HepG2 (cell line): ENCODE results near the gene MRAP. TPM values are rescaled to one million over a fixed set of nuclear protein-coding genes. Genes with fewer than 3 reads are reported as not detected.

Experiments
- CBX1 ChIP-seq: IDR thresholded peaks from one replicate; pipeline ENCODE4 v1.6.1; 2016; ENCODE audit warnings: antibody characterized with exemption, low read depth
- HIVEP1 ChIP-seq: sonication (generic); formaldehyde crosslinking; IDR thresholded peaks from 2 replicates; pipeline ENCODE4 v1.4.0; 2020; ENCODE audit warnings: mild to moderate bottlenecking, missing genetic modification reagents
- KIAA2018 ChIP-seq: sonication (generic); formaldehyde crosslinking; IDR thresholded peaks from 2 replicates; pipeline ENCODE4 v1.5.0; 2020; ENCODE audit warnings: mild to moderate bottlenecking, missing genetic modification reagents, borderline replicate concordance
- MIER3 ChIP-seq: IDR thresholded peaks from 2 replicates; pipeline ENCODE4 v1.6.1; 2016; ENCODE audit warnings: missing compliant biosample characterization, borderline replicate concordance
- PRDM10 ChIP-seq: sonication (generic); formaldehyde crosslinking; IDR thresholded peaks from 2 replicates; pipeline ENCODE4 v1.4.0; 2020; ENCODE audit warnings: low read depth, missing genetic modification reagents
- REXO4 ChIP-seq: sonication (generic); formaldehyde crosslinking; IDR thresholded peaks from 2 replicates; pipeline ENCODE4 v1.8.0; 2022; ENCODE audit warnings: missing genetic modification reagents, mild to moderate bottlenecking, borderline replicate concordance
- TAF1 ChIP-seq: sonication (generic); formaldehyde crosslinking; IDR thresholded peaks from 2 replicates; pipeline ENCODE4 v1.4.0; 2020; ENCODE audit warnings: missing genetic modification reagents
- ZBTB46 ChIP-seq: sonication (generic); formaldehyde crosslinking; IDR thresholded peaks from 2 replicates; pipeline ENCODE4 v1.4.0; 2020; ENCODE audit warnings: mild to moderate bottlenecking, missing genetic modification reagents, borderline replicate concordance
- ZGPAT ChIP-seq: IDR thresholded peaks from 2 replicates; pipeline ENCODE4 v1.6.1; 2016; ENCODE audit warnings: mild to moderate bottlenecking
- ZNF496 ChIP-seq: sonication (generic); formaldehyde crosslinking; IDR thresholded peaks from 2 replicates; pipeline ENCODE4 v1.8.1; 2023; ENCODE audit warnings: mild to moderate bottlenecking, moderate library complexity, missing genetic modification reagents; ENCODE audit not compliant: insufficient replicate concordance
- ZNF589 ChIP-seq: sonication (generic); formaldehyde crosslinking; conservative IDR thresholded peaks from 2 replicates; pipeline ENCODE4 v1.8.0; 2022; ENCODE audit warnings: mild to moderate bottlenecking, moderate library complexity, missing genetic modification reagents
- ZSCAN31 ChIP-seq: sonication (generic); formaldehyde crosslinking; IDR thresholded peaks from 2 replicates; pipeline ENCODE4 v1.5.0; 2020; ENCODE audit warnings: low read depth, mild to moderate bottlenecking, missing genetic modification reagents
- polyA plus RNA-seq, 8 experiments: library from polyadenylated mRNA; depleted of rRNA in 3 of 8; stranded (reverse) in 7 of 8; unstranded in 1 of 8; fragments of >200 nt; fragmentation: Illumina TruSeq in 4 of 8; extraction: Trizol in 4 of 8; gene quantifications; 2 replicates each; pipeline versions ENCODE4 v1.2.1 to v1.2.3, GENCODE V29; 2011 to 2016; ENCODE audit warnings: low read depth in 4 of 8, missing spikeins in 1 of 8, mixed read lengths in 1 of 8; ENCODE audit not compliant: insufficient read depth in 1 of 8
- total RNA-seq, 5 experiments: library from RNA; depleted of rRNA; stranded (reverse); fragments of >200 nt; fragmentation: Illumina TruSeq; extraction: Trizol; gene quantifications; 2 replicates each; pipeline ENCODE4 v1.2.3, GENCODE V29; 2016; ENCODE audit warnings: low read depth in 1 of 5

MRAP gene
- total and polyA plus RNA-seq, 2 of the 13 experiments (the other 11 are each of a cell fraction or from before 2014, with no cell fraction given), result 0.46 to 1.2 TPM

GRCh38 chr21:32278518-32279376 lies 19.9 kb upstream of the MRAP start, which contains the start of gene MIS18A (continued):
- TF ChIP-seq ZNF496 (no peak), ZGPAT (CRISPR knock-in tag) (peak; percentile 68; the same call in 1 of the 2 replicates), ZSCAN31 (CRISPR knock-in tag) (peak; percentile 81; the same call in 1 of the 2 replicates), KIAA2018 (CRISPR knock-in tag) (no peak), TAF1 (CRISPR knock-in tag) (peak; percentile 83), REXO4 (CRISPR knock-in tag) (no peak), MIER3 (peak; percentile 73; the same call in 1 of the 2 replicates), PRDM10 (no peak), ZNF589 (CRISPR knock-in tag) (0 out of 2 replicates have a peak, but pooled peaks have one; percentile 69), ZBTB46 (CRISPR knock-in tag) (no peak), CBX1 (no peak), HIVEP1 (CRISPR knock-in tag) (0 out of 2 replicates have a peak, but pooled peaks have one; percentile 58)
